NCI-H2081 (cell line): Measurements from ENCODE around the gene SV2A.
A peak's percentile ranks its signal among the peaks of the same experiment; 100 is the strongest.
"Not testable (repeated sequence)": the region's sequence is repeated elsewhere in the genome, so short reads cannot be mapped to it uniquely, and the experiment has no call there.

Experiments
- DNase-seq, 2 experiments: peaks; one replicate each; lab custom pipeline; 2025; lab: John Stamatoyannopoulos, UW

The SV2A gene

DNA sequence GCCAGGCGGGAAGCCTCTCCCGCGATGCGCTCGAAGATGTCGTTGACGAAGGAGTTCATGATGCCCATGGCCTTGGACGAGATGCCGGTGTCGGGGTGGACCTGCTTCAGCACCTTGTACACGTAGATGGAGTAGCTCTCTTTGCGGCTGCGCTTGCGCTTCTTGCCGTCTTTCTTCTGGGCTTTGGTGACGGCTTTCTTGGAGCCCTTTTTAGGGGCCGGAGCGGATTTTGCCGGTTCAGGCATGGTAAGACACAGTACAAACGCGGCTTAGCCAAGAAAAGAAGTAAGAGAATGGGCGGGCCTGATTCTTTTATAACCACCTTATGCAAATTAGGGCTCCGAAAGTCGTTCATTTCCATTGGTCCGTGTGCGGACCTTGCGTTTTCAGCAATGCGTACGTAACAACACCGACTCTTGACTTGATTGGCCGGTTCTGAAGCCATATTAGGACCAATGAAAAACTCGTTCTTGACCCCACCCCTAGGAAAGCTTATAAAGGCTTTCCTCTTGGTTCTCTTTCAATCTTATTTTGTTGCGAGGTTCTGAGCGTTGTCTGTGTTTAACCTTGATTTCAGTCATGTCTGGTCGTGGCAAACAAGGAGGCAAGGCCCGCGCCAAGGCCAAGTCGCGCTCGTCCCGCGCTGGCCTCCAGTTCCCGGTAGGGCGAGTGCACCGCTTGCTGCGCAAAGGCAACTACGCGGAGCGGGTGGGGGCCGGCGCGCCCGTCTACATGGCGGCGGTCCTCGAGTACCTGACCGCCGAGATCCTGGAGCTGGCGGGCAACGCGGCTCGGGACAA, 31.0 kb downstream of the SV2A start:
- peak; percentile 99 to 100 for DNase-seq

GRCh38 chr1:149886121-149886395, 31.6 kb downstream of the SV2A start:
- not testable (repeated sequence) for DNase-seq

DNA sequence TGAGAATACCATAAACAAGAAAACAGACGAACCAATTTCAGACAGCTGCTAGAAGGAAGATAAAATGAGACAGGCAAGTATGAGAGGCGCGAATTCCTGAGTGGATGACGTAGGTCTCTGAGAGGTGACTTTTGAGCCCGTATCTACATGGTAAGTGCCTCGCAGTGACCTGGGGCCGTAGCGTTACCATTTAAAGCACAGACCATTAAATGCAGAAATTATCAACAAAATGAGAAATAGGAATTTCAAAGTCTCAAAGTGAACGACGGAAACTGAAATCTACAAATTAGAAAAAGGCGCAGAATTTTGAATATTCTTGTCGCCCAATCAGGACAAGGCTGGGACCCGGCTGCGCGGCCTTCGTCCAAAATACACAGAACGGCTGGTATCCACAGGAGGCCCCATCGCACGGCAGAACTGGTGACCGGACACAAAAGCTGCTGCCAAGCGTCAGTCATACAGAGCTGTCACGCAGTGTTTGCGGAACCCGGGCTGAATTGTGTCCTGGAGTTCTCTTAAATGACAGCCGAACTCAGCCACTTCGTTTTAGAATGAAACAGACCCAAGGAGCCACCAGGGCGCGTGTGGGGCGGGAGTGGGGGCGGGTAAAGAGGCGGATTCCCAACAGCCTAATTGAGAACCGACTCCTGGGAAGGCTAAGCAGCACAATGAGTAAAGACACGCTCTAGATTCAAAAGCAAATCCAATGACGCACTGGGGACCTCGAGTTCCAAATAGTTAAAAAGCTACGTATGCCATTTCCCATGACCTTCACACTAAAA, 32.1 kb downstream of the SV2A start:
- peak; percentile 97 to 99 for DNase-seq

GRCh38 chr1:149884433-149885338, 33.0 kb downstream of the SV2A start:
- DNase-seq: peak; percentile 62 to 77

- DNase-seq: no peak
Observed at GRCh38 chr1:149883598-149884247, 33.9 kb downstream of the SV2A start.

- DNase-seq: no peak
Observed at GRCh38 chr1:149881876-149882275, 35.8 kb downstream of the SV2A start.

DNA sequence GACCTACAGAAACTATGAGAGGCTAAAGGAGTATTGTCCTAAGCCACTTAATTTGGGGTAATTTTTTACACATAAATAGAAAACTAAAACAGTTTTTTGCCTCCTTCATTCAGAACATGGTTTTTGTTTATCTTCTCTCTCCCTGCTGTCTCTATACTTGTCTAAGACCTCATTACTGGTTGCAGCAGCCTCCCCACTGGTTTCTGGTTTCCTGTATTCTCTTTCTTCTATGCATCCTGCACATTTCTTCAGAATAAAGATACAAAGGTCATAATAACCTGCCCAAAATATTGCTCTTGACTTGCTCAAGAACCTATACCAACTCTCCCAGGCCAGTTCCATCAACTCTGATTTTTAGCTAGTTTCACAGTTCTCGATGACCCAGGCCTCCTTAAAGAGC, 38.1 kb downstream of the SV2A start:
- DNase-seq: no peak

DNA sequence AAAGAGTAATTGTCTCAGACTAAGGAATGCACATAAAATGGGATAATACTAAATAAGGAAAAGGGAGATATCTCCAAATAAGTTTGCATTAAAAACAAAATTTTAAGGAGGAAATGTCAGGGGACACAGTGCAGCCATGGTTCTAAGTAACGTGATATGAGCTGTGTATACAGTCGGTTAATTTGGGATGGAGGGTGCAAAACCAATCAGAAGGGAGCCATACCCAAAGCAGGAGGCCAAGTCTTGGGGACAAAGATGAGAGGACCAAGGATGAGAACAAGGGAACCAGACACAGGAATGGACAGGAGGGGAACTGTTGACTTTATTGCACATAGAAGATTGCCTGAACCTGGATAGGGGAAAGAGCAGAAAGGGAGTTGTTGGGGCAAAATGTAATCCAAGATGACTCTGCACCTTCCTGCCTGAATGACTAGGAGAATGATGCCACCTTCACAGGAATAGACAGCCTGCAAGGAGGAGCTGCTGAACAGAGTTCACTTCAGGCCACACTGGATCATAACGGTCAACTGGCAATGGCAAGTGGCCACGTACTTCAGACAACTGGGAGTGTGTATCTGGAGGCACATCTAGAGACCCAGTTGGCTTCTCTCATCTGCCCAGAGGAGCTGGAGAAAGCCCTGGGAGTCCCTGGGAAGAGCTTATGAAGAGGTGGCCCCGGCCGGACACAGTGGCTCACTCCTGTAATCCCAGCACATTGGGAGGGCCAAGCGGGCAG, 40.3 kb downstream of the SV2A start:
- DNase-seq: no peak

DNA sequence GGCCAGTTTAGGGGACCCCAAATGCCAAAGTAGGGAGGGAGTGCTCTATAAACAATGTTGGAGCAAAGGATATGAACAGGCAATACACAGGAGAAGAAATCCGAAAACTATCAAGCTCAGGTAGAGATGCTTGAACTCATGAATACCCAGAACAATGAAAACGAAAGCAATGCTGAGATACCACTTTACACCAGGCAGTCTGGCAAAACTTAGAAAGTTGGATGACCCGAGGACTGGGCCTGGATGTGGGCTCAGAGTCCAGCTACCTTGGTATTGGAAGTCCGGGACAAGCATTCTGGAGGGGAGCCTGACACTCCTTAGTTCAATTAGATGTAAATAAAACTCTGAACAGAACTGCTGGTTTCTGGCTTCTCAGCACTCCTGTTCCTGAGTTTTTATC, 44.6 kb downstream of the SV2A start:
- not testable (repeated sequence) for DNase-seq

- not testable (repeated sequence) for DNase-seq
Observed at GRCh38 chr1:149866887-149867286, 50.8 kb downstream of the SV2A start.

DNA sequence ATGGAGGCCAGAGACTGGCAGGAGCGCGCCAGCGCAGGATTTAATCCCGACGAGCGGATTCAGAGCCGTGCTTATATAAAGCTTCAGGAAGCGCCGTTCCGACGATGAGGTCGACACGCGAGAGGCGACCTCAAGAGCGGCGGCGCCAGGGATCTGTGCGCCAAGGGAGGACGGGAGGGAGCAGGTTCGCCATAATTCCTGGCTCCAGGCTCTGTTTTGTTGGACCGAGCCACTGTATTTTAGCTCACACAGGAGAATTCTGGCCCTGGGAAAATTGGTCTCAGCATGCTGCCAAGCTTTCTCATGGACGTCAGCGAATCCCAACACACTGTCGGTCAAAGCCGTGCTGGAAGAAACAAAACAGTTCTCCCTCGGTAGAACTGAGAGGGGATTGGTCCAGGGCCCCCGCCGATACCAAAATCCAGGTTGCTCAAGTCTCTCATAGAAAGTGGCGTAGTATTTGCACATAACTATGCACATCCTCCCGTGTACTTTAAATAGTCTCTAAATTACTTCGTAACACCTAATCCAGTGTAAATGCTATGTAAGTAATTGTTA, 56.1 kb downstream of the SV2A start:
- not testable (repeated sequence) for DNase-seq

GRCh38 chr1:149860684-149861496, 56.8 kb downstream of the SV2A start:
- not testable (repeated sequence) for DNase-seq

- DNase-seq: not testable (repeated sequence)
Observed at GRCh38 chr1:149860271-149860670, 57.4 kb downstream of the SV2A start.
